ENCODE results near the gene GRID1. TPM values are rescaled to one million over a fixed set of nuclear protein-coding genes. Genes with fewer than 3 reads are reported as not detected.

Gene GRID1
- total RNA-seq, 1 experiment from 2014 or later: 5.6 TPM

DNA sequence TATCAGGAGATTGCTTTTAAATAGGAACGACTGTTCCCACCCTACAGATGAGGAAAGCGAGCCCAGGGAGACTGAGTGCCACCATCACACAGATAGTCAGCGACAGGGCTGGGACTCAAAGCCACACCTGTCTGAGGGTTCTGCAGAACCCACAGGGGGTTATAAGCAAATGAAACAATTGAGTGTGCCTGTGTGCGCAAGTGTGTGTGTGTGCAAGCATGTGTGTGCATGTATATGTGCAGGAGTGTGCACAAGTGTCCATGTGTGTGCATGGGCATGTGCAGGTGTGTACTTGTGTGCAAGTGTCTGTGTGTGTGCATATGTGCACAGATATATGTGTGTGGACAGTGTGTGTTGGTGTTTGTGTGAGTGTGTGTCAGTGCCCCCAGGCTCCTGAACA is 280.2 kb downstream of the GRID1 start:
- no peaks in the 10 kb centered on the region for H3K4me1 ChIP-seq (ENCODE audit: control insufficient read depth in 1 of 2, insufficient read depth in 2 of 2, low read length in 2 of 2)
- H3K9ac ChIP-seq (ENCODE audit: low read length): no peak overlapping the region
- ChIA-PET RAD21 (ENCODE audit: low non-redundant PET in 1 of 2, low total read pairs in 2 of 2, uncharacterized antibody in 2 of 2, unreplicated experiment in 2 of 2) (no interaction called here), CTCF (no interaction called here), POLR2A (no interaction called here)
- H3K36me3 ChIP-seq (ENCODE audit: control insufficient read depth in 1 of 2, insufficient read depth in 2 of 2, low read length in 2 of 2): no peaks in the 10 kb centered on the region
- no peak overlapping the region for H3K27ac ChIP-seq (ENCODE audit: low read depth, low read length)
- H3K9me2 ChIP-seq (ENCODE audit: insufficient read depth): no peaks in the 10 kb centered on the region
- no peak overlapping the region for H3K4me3 ChIP-seq (replicated peaks in 1 of 2; ENCODE audit: low read depth in 1 of 2, low read length in 2 of 2)
- intact Hi-C loops (cut with micrococcal nuclease): no loop called here
- no peaks in the 10 kb centered on the region for H3K27me3 ChIP-seq (ENCODE audit: insufficient read depth, low read length)
- no peak overlapping the region for H2AFZ ChIP-seq (ENCODE audit: low read depth, low read length, poor library complexity, severe bottlenecking)
- H4K20me1 ChIP-seq (ENCODE audit: insufficient read depth): no peaks in the 10 kb centered on the region
- H3K9me3 ChIP-seq (ENCODE audit: control insufficient read depth in 1 of 2, insufficient read depth in 1 of 2, low read depth in 1 of 2, low read length in 2 of 2): no peaks in the 10 kb centered on the region
- DNase-seq (ENCODE audit: low read depth, low spot score): no peak
- no TSS peak for BruUV-seq (replicated peaks)
- no peak for TF ChIP-seq FOSL1 (IDR thresholded peaks at IDR 0.05; ENCODE audit: low read depth)
- TF ChIP-seq SIN3A (IDR thresholded peaks at IDR 0.05; ENCODE audit: low read depth): no peak
- TF ChIP-seq, protein P1, sequence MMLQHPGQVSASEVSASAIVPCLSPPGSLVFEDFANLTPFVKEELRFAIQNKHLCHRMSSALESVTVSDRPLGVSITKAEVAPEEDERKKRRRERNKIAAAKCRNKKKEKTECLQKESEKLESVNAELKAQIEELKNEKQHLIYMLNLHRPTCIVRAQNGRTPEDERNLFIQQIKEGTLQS (IDR thresholded peaks at IDR 0.05): no peak
- TF ChIP-seq, protein P2, sequence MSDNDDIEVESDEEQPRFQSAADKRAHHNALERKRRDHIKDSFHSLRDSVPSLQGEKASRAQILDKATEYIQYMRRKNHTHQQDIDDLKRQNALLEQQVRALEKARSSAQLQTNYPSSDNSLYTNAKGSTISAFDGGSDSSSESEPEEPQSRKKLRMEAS (IDR thresholded peaks at IDR 0.05): no peak
- TF ChIP-seq JUND (IDR thresholded peaks at IDR 0.05): no peak
- no peak for TF ChIP-seq POLR2A (IDR thresholded peaks at IDR 0.05; ENCODE audit: borderline replicate concordance, extremely low read depth, insufficient read depth, insufficient read length)
- TF ChIP-seq, protein P3, sequence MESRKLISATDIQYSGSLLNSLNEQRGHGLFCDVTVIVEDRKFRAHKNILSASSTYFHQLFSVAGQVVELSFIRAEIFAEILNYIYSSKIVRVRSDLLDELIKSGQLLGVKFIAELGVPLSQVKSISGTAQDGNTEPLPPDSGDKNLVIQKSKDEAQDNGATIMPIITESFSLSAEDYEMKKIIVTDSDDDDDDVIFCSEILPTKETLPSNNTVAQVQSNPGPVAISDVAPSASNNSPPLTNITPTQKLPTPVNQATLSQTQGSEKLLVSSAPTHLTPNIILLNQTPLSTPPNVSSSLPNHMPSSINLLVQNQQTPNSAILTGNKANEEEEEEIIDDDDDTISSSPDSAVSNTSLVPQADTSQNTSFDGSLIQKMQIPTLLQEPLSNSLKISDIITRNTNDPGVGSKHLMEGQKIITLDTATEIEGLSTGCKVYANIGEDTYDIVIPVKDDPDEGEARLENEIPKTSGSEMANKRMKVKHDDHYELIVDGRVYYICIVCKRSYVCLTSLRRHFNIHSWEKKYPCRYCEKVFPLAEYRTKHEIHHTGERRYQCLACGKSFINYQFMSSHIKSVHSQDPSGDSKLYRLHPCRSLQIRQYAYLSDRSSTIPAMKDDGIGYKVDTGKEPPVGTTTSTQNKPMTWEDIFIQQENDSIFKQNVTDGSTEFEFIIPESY (IDR thresholded peaks at IDR 0.05; ENCODE audit: extremely low read depth, insufficient replicate concordance, low read length): no peak
- TF ChIP-seq EGR1 (IDR thresholded peaks at IDR 0.05; ENCODE audit: low read depth): no peak
- no peak for TF ChIP-seq CEBPB (IDR thresholded peaks at IDR 0.05; ENCODE audit: low read depth)
- TF ChIP-seq ZFX (IDR thresholded peaks at IDR 0.05): no peak
- TF ChIP-seq, protein P4, sequence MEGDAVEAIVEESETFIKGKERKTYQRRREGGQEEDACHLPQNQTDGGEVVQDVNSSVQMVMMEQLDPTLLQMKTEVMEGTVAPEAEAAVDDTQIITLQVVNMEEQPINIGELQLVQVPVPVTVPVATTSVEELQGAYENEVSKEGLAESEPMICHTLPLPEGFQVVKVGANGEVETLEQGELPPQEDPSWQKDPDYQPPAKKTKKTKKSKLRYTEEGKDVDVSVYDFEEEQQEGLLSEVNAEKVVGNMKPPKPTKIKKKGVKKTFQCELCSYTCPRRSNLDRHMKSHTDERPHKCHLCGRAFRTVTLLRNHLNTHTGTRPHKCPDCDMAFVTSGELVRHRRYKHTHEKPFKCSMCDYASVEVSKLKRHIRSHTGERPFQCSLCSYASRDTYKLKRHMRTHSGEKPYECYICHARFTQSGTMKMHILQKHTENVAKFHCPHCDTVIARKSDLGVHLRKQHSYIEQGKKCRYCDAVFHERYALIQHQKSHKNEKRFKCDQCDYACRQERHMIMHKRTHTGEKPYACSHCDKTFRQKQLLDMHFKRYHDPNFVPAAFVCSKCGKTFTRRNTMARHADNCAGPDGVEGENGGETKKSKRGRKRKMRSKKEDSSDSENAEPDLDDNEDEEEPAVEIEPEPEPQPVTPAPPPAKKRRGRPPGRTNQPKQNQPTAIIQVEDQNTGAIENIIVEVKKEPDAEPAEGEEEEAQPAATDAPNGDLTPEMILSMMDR (IDR thresholded peaks at IDR 0.05 in 2 of 3, conservative IDR thresholded peaks at IDR 0.05 in 1 of 3; ENCODE audit: borderline replicate concordance in 1 of 3, insufficient read depth in 1 of 3, low read depth in 2 of 3, low read length in 2 of 3): no peak
- TF ChIP-seq EZH2 (IDR thresholded peaks at IDR 0.05): no peak
- TF ChIP-seq RAD21 (IDR thresholded peaks at IDR 0.05; ENCODE audit: low read depth): no peak
- H3K79me2 ChIP-seq (ENCODE audit: insufficient read depth, low read length): no peaks in the 10 kb centered on the region
- no peak for ATAC-seq
- no peak overlapping the region for H3K4me2 ChIP-seq (ENCODE audit: low read length)

All from HCT116 (cell line).